HG03196 (cell line): ENCODE measurements around the gene UMPS.

ENCODE experiments used
- ATAC-seq: cut with Tn5 transposase; IDR thresholded peaks from one replicate; pipeline ENCODE4 v1.9.1; 2021; ENCODE audit not compliant: unreplicated experiment

UMPS gene

DNA sequence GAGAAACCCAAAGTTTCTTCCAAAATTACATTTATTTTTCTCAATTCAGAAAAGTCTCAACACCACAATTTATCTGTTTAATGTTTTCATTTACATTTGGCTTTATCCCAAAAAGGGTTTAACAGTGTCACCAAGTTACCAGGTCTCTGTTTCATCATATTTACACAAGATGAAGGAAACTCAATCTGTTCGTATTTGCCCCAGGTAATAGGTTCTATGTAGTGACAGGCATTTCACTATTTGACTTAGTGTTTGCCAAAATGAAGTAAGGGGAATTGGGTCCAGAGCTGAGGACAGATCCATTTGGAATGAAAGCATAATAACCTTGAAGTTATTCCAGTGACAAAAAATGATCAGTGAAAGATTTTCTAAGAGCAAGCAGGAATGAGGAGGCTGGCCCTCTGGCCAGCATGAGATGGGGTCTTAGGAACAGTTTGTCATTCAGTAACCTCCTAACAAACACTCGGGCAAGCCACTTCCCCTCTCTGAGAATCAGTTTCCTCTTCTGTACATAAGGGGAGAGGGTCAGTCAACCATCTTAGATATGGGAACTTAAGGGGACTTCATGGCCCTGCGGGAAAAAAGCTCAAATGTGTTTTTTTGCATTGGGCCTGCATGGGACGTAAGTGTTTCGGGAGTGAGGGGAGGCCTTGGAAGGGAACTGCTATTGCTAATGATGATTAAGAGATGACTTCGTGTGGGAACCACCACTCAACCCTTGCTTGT, 31.8 kb downstream of the UMPS start:
- no peak for ATAC-seq

- no peak for ATAC-seq
These were observed 32.4 kb downstream of the UMPS start for GRCh38 chr3:124762661-124763011.

DNA sequence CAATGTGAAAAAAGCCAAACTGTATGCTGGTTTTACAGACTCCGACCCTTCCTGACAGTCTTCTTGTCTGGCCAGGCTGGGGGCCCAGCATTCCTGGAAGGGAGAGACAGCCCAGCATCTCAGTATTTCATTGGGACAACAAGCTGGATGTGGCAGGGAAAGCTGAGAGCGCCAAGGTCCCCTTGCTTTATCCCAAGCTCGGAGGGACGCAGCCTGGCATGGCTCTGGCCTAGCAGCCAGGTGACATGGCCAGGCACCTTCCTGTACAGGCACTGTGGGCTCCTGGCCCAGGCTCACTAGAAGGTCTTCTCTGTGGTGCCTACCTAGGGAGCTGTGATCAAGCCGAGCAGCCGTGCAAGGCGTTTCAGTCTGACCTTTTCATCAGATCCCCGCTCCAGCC, 33.0 kb downstream of the UMPS start:
- no peak for ATAC-seq

- no peak for ATAC-seq
These were observed 33.5 kb downstream of the UMPS start for GRCh38 chr3:124763644-124764358.

DNA sequence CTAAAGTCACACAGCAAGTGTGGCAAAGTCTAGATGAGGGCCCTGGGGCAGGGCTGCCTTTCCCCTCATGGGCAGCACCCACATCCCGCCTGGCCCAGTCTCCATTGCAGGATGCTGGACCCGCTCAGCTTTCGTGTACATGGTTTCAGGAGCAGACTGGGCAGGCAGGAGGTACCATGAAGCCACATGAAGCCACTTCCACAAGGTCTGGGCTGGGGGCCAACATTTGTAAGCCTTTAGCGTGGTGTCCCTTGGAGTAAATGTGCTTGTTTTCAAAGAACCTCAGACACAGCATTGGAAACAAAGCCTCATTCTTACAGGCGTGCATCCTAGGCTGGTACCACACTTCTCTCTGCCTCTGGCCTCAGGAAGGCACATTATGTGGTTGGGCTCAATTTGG, 34.5 kb downstream of the UMPS start:
- no peak for ATAC-seq

- ATAC-seq = no peak
These were observed 35.1 kb downstream of the UMPS start for GRCh38 chr3:124765197-124765840.

GRCh38 chr3:124766113-124767095, 36.2 kb downstream of the UMPS start:
- no peak for ATAC-seq

- no peak for ATAC-seq
These were observed 37.0 kb downstream of the UMPS start for GRCh38 chr3:124767264-124767663.

GRCh38 chr3:124767691-124768090, 37.4 kb downstream of the UMPS start:
- no peak for ATAC-seq

GRCh38 chr3:124768812-124769211, 38.6 kb downstream of the UMPS start:
- no peak for ATAC-seq

GRCh38 chr3:124769462-124769861, 39.2 kb downstream of the UMPS start:
- no peak for ATAC-seq

GRCh38 chr3:124770336-124771082, 40.3 kb downstream of the UMPS start:
- ATAC-seq = no peak

DNA sequence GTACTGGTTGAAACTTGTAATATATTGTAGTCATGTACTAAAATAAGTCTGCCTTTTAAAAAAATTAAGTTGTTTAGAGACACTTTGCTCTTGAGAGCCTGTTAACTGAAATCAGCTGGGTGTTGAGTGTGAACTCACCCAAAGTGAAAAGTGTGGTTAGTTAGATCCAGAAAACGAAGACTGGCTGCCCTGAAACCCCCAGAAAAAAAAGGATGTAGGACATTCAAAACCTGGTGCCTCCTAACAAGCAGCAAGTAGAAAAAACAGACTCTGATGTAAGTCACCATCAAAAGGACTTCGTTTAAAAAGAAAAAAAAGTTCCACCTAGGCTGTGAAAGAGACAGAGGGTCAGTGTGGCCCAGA, 40.8 kb downstream of the UMPS start:
- ATAC-seq = no peak

DNA sequence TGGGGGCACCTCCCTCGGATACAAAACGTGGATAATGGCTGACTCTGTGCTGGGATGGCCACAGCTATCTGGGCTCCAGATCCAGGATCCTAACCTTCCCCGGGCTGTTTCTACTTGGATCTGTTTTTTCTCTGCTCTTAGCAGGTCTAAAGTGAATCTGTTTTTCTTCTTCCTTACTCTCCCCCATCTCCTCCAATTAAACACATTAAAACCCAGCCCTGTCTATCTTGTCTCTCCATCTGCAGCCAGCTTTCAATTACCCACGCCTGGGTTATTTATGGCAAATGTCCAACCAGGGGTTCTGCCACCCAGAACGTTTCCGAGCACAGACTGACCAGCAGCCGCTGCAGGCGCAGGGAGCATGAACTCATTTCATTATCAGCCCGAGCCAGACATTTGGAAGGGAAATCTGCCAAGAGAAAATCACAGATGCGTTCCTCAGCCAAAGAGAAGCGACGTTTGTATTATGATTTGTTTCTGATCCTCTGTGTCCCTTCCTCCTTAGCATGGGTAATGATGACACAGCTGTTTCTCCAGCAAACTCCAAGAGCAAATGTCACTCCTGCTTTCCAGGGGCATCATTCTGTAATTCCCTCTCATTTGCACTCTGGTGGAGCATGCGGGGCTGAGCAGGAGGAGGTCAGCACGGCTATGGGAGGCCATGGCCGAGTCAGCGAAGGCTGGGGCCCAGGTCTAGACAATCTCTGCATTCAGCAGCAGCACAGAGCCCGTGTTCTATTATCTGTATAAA, 42.0 kb downstream of the UMPS start:
- ATAC-seq = no peak

DNA sequence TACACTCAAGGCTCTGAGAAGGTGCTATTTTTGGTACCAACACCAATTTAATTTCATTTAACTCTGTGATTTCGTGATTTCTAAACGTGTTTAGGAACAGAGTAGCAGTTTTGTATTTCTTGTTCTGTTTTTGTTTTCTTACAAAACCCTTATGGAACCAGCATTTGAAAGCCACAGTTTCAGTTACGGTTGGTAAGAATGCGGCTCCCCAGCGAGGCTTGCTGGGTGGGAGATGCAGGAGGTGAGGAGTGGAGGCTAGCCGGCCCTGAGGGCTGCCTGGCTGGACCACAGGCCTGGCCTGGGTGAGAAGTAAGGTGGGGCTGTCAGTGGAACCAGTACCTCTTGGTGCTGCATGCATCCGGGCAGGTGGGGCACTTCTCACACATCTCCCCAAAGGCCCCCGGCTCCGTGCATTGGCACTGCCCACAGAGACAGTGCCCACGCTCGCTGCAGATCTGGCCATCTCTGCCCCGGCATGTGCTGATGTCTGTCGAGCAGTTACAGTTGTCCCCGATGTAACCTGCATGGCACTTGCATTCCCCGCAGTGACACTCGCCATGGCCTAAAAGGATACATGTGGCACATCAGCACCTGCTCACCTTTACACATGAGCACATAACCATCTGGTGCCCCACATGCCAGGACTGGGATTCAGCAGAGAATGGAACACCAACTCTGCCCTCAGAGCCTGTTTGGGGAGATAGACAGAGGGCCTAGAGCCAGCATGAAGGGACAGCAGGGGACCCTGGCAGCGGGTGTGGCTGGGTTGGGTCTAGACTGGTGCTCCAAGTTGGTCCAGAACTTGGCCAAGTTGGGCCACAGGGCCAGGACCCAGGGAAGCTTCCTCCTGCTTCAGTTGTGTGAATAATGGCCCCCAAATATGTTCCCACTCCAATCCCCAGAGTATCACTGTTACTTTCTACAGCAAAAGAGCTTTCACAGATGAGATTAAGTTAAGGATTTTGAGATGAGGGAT, 43.4 kb downstream of the UMPS start:
- no peak for ATAC-seq

DNA sequence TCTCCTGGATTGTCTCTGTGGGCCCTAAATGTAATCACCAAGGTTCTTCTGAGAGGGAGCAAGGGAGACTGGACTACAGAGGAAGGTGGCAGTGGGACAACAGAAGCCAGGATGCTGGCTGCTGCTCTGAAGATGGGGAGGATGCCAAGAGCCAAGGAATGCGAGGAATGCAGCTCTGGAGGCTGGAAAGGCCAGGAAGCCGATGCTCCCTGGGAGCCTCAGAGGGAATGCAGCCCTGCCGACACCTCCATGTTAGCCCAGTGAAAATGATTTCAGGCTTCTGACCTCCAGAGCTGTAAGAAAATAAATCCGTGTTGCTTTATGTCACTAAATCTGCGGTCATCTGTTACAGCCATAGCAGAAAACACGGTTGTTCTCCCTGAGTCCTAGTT, 44.1 kb downstream of the UMPS start:
- ATAC-seq = no peak

DNA sequence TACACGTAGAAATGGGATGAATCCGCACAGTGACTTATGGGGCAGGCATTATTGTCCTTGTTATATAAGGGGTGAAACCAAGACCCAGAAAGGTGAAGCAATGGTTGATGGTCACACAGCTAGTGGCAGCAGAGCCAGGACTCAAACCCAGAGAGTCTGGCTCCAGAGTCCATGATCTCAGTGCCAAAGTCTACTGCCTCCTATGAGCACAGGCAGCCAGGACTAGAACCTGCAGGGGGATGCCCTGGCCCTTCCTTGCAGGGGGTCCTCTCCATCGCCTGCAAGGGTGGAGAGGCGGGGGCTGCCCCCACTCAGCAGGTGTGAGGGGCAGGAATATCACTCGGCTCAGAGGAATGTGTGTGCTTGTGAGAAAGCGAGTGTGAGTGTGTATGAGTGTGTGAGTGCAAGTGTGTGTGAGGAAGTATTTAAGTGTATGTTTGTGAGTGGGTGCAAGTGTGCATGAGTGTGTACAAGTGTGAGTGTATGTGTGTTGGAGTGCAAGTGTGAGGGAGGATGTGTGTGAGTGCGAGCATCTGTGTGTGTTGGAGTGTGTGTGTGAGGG, 44.7 kb downstream of the UMPS start:
- no peak for ATAC-seq

GRCh38 chr3:124775877-124776276, 45.6 kb downstream of the UMPS start:
- no peak for ATAC-seq
